ENCODE data around the gene MYOZ3. TPM values are rescaled to one million over a fixed set of nuclear protein-coding genes. Genes with fewer than 3 reads are reported as not detected.

Gene MYOZ3
- polyA plus RNA-seq, 1 of the 3 experiments (the other 2 are of a cell fraction), result 0.26 TPM

- peaks cover 31 to 34% of the 10 kb centered on the region in 2 experiments for H3K36me3 ChIP-seq (replicated peaks in 1 of 2; ENCODE audit: control insufficient read depth in 1 of 2, insufficient read depth in 2 of 2, low read length in 1 of 2)
- no peaks in the 10 kb centered on the region for H4K20me1 ChIP-seq (ENCODE audit: insufficient read depth)
- H3K9me3 ChIP-seq, result no peaks in the 10 kb centered on the region
- ChIA-PET POLR2A (interaction anchor here (0.8 to 1.9 kb wide), 16 partner anchors 10 to 252 kb away, joined by 3 to 10 read pairs (median 4); partner anchors contain the start of genes DCTN4 and SMIM3), CTCF (interaction anchor here (0.7 to 3.0 kb wide), 39 partner anchors 9 to 467 kb away, joined by 3 to 35 read pairs (median 5); partner anchors contain the start of genes DCTN4, MYOZ3 and SMIM3)
- H3K9me2 ChIP-seq, result no peaks in the 10 kb centered on the region
- peak within 1 kb of the TSS; percentile 76 to 98 for H3K4me3 ChIP-seq (ENCODE audit: low read depth in 2 of 2, low read length in 1 of 2)
- peak within 1 kb of the TSS; percentile 93 for H2AFZ ChIP-seq (ENCODE audit: low read depth)
- peak within 1 kb of the TSS; percentile 93 for H3K9ac ChIP-seq
- no peaks in the 10 kb centered on the region for H3K27me3 ChIP-seq (ENCODE audit: insufficient read depth)
- DNase-seq, result peak; percentile 87
- H3K4me2 ChIP-seq, result peak within 1 kb of the TSS; percentile 81
- H3K79me2 ChIP-seq (ENCODE audit: insufficient read depth), result peaks cover 28% of the 10 kb centered on the region
- H3K4me1 ChIP-seq (ENCODE audit: control insufficient read depth in 1 of 2, insufficient read depth in 2 of 2, low read depth in 1 of 2, low read length in 1 of 2), result peaks cover 11 to 15% of the 10 kb centered on the region in 2 experiments
- H3K27ac ChIP-seq (ENCODE audit: low read depth in 2 of 2, low read length in 1 of 2), result peak within 1 kb of the TSS; percentile 87 to 95
- 2% methylated on average over 57 of the region's 59 CpGs for WGBS (ENCODE audit: low lambda C conversion rate)
- peaks cover 24% of the 10 kb centered on the region for H3F3A ChIP-seq (replicated peaks; ENCODE audit: insufficient read depth)
- TF ChIP-seq GATA2 (CRISPR knock-in tag; IDR thresholded peaks at IDR 0.05) (no peak), POLR2AphosphoS5 (IDR thresholded peaks at IDR 0.05; ENCODE audit: low read depth, low read length) (peak; percentile 92), TEAD4 (IDR thresholded peaks at IDR 0.05; ENCODE audit: borderline replicate concordance, insufficient read depth) (no peak), ZBTB33 (IDR thresholded peaks at IDR 0.05; ENCODE audit: borderline replicate concordance, low read depth) (no peak), MXI1 (IDR thresholded peaks at IDR 0.05; ENCODE audit: low read depth, low read length) (peak; percentile 23; the same call in 1 of the 2 replicates), RXRA (IDR thresholded peaks at IDR 0.05; ENCODE audit: borderline replicate concordance, low read depth) (no peak), FOXM1 (IDR thresholded peaks at IDR 0.05; ENCODE audit: low read depth) (peak; percentile 41; the same call in 1 of the 2 replicates), TAF1 (IDR thresholded peaks at IDR 0.05; ENCODE audit: borderline replicate concordance, low read depth, low read length) (peak; percentile 75), USF1 (IDR thresholded peaks at IDR 0.05; ENCODE audit: borderline replicate concordance, low read depth) (no peak), SIN3A (IDR thresholded peaks at IDR 0.05; ENCODE audit: borderline replicate concordance, low read depth, low read length) (peak; percentile 40; the same call in 1 of the 2 replicates), EZH2phosphoT487 (IDR thresholded peaks at IDR 0.05; ENCODE audit: borderline replicate concordance, low read depth) (no peak), RFX5 (IDR thresholded peaks at IDR 0.05; ENCODE audit: low read length) (no peak), JUND (IDR thresholded peaks at IDR 0.05) (no peak), FOSL2 (IDR thresholded peaks at IDR 0.05; ENCODE audit: borderline replicate concordance, low read depth) (no peak; the same call in 1 of the 2 replicates), RCOR1 (IDR thresholded peaks at IDR 0.05; ENCODE audit: low read length) (0 out of 2 replicates have a peak, but pooled peaks have one; percentile 38), CHD2 (IDR thresholded peaks at IDR 0.05; ENCODE audit: low read length, partially characterized antibody) (no peak), ELF1 (IDR thresholded peaks at IDR 0.05) (peak; percentile 77), PBX3 (IDR thresholded peaks at IDR 0.05) (0 out of 2 replicates have a peak, but pooled peaks have one; percentile 1), NRF1 (IDR thresholded peaks at IDR 0.05; ENCODE audit: low read depth, low read length) (no peak), MAX (IDR thresholded peaks at IDR 0.05; ENCODE audit: low read depth) (peak; percentile 27; the same call in 1 of the 2 replicates), SMC3 (IDR thresholded peaks at IDR 0.05; ENCODE audit: low read depth, low read length) (peak; percentile 12; the same call in 1 of the 2 replicates), YY1 (IDR thresholded peaks at IDR 0.05; ENCODE audit: low read depth) (peak; percentile 91), IRF3 (IDR thresholded peaks at IDR 0.05; ENCODE audit: low read depth, low read length) (no peak), EP300 (IDR thresholded peaks at IDR 0.05; ENCODE audit: borderline replicate concordance in 1 of 2, low read depth in 1 of 2, low read length in 1 of 2) (no peak), GABPA (IDR thresholded peaks at IDR 0.05; ENCODE audit: low read depth) (peak; percentile 78), NFIC (IDR thresholded peaks at IDR 0.05; ENCODE audit: borderline replicate concordance) (0 out of 2 replicates have a peak, but pooled peaks have one; percentile 5), FOXJ3 (CRISPR knock-in tag; IDR thresholded peaks at IDR 0.05) (no peak)
These were observed 39.7 kb downstream of the MYOZ3 start, which contains the start of gene RBM22 for GRCh38 chr5:150700594-150701377. TSS of gene RBM22 (minus strand) at chr5:150701062. CDS start at chr5:150700985, 77 bp downstream.
